NOMO-1 (cell line): ENCODE results near the gene PACRG.

Experiments used
- DNase-seq, 2 experiments: peaks; one replicate each; lab custom pipeline; 2025; ENCODE audit not compliant: unreplicated experiment in 2 of 2; lab: John Stamatoyannopoulos, UW

The PACRG gene

GRCh38 chr6:163123098-163123497 lies 395.3 kb downstream of the PACRG start:
- no peak for DNase-seq

- DNase-seq = no peak
Observed at GRCh38 chr6:163126741-163127140, 399.0 kb downstream of the PACRG start.

- no peak for DNase-seq
Observed at GRCh38 chr6:163127587-163127986, 399.8 kb downstream of the PACRG start.

- DNase-seq = no peak
Observed at GRCh38 chr6:163128324-163128723, 400.6 kb downstream of the PACRG start.

- DNase-seq = no peak
Observed at GRCh38 chr6:163132050-163132750, 404.4 kb downstream of the PACRG start.

- no peak for DNase-seq
Observed at GRCh38 chr6:163133017-163133416, 405.2 kb downstream of the PACRG start.

GRCh38 chr6:163133691-163134090 lies 405.9 kb downstream of the PACRG start:
- DNase-seq = no peak

GRCh38 chr6:163136681-163137397 lies 409.1 kb downstream of the PACRG start:
- DNase-seq = no peak

GRCh38 chr6:163137398-163137881 lies 409.7 kb downstream of the PACRG start:
- no peak for DNase-seq

- no peak for DNase-seq
Observed at GRCh38 chr6:163146036-163146435, 418.3 kb downstream of the PACRG start.

GRCh38 chr6:163147994-163148393 lies 420.2 kb downstream of the PACRG start:
- DNase-seq = no peak

- no peak for DNase-seq
Observed at GRCh38 chr6:163148451-163149278, 420.9 kb downstream of the PACRG start.

GRCh38 chr6:163149279-163149848 lies 421.6 kb downstream of the PACRG start:
- DNase-seq = no peak

GRCh38 chr6:163151212-163151611 lies 423.4 kb downstream of the PACRG start:
- DNase-seq = no peak

GRCh38 chr6:163152701-163153100 lies 424.9 kb downstream of the PACRG start:
- no peak for DNase-seq

- no peak for DNase-seq
Observed at GRCh38 chr6:163159110-163159509, 431.3 kb downstream of the PACRG start.

GRCh38 chr6:163159689-163160088 lies 431.9 kb downstream of the PACRG start:
- no peak for DNase-seq

GRCh38 chr6:163162007-163162873 lies 434.5 kb downstream of the PACRG start:
- DNase-seq = no peak

GRCh38 chr6:163162874-163163213 lies 435.1 kb downstream of the PACRG start:
- no peak for DNase-seq
